ENCODE data around the gene OR51B2. TPM values are rescaled to one million over a fixed set of nuclear protein-coding genes. Genes with fewer than 3 reads are reported as not detected.
"Not testable (repeated sequence)": the region's sequence is repeated elsewhere in the genome, so short reads cannot be mapped to it uniquely, and the experiment has no call there.

Gene OR51B2
- total RNA-seq, 2 experiments from 2014 or later = not detected

- intact Hi-C loops (cut with micrococcal nuclease; ENCODE audit: unreplicated experiment) = no loop called here
- H4K20me1 ChIP-seq (ENCODE audit: insufficient read depth, low read length) = no peaks in the 10 kb centered on the region
- no peak overlapping the region for H3K27ac ChIP-seq (ENCODE audit: low read depth, low read length, poor library complexity, severe bottlenecking)
- no peak for DNase-seq (ENCODE audit: low spot score)
- no peaks in the 10 kb centered on the region for H3K9me2 ChIP-seq (ENCODE audit: insufficient read depth, low read length)
- ChIA-PET CTCF (ENCODE audit: unreplicated experiment) (no interaction called here), POLR2A (interaction anchor here (0.6 to 0.7 kb wide), 2 partner anchors 26 to 52 kb away, joined by 3 to 4 read pairs; no protein-coding TSS in a partner anchor)
- H3K4me3 ChIP-seq (ENCODE audit: low read depth, low read length, poor library complexity, severe bottlenecking) = no peak overlapping the region
- no peaks in the 10 kb centered on the region for H3K79me2 ChIP-seq (ENCODE audit: insufficient read depth, low read depth, low read length)
- no peak for TF ChIP-seq EZH2phosphoT487 (IDR thresholded peaks at IDR 0.05; ENCODE audit: borderline replicate concordance, low read depth, low read length)
- no peak for TF ChIP-seq CTCF (conservative IDR thresholded peaks at IDR 0.05; ENCODE audit: low read length)
- no peaks in the 10 kb centered on the region for H3K4me1 ChIP-seq (ENCODE audit: insufficient read depth, low read length, poor library complexity, severe bottlenecking)
- no peaks in the 10 kb centered on the region for H3K9me3 ChIP-seq (ENCODE audit: low read length)
- no peak overlapping the region for H3K4me2 ChIP-seq (ENCODE audit: low read length)
- H3K36me3 ChIP-seq (ENCODE audit: insufficient read depth, low read length) = no peaks in the 10 kb centered on the region
- no TSS peak for BruUV-seq (replicated peaks)
- H2AFZ ChIP-seq (ENCODE audit: low read length) = no peak overlapping the region
Measured at GRCh38 chr11:5300251-5300650, 23.8 kb downstream of the OR51B2 start.

DNA sequence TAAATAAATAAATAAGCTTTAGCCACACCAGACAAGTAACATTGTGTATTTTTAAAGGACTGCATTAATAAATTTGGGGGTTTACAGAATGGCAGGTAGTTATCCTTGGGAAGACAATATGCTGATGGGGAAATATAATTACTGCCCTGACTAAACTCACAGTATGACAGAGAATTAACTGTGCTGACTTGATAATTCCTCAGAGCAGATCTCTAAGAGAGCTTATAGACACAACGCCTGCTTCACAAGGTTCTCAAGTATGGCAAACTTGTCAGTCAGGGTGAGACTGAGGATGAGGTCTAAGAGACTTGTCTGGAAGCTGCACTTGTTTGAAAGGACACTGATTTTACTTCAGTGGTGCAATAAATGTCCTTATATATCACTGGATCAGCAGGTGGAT is 25.6 kb downstream of the OR51B2 start:
- no peak for TF ChIP-seq CTCF (conservative IDR thresholded peaks at IDR 0.05; ENCODE audit: low read length)
- H3K4me3 ChIP-seq (ENCODE audit: low read depth, low read length, poor library complexity, severe bottlenecking) = no peak overlapping the region
- no peaks in the 10 kb centered on the region for H3K9me3 ChIP-seq (ENCODE audit: low read length)
- POLR2A ChIA-PET = interaction anchor here (1.3 kb wide), 1 partner anchor 13 kb away, joined by 4 read pairs; no protein-coding TSS in a partner anchor
- no peak overlapping the region for H3K27ac ChIP-seq (ENCODE audit: low read depth, low read length, poor library complexity, severe bottlenecking)
- no peaks in the 10 kb centered on the region for H3K36me3 ChIP-seq (ENCODE audit: insufficient read depth, low read length)
- H3K9me2 ChIP-seq (ENCODE audit: insufficient read depth, low read length) = no peaks in the 10 kb centered on the region
- no peaks in the 10 kb centered on the region for H3K4me1 ChIP-seq (ENCODE audit: insufficient read depth, low read length, poor library complexity, severe bottlenecking)
- H4K20me1 ChIP-seq (ENCODE audit: insufficient read depth, low read length) = no peaks in the 10 kb centered on the region
- H3K4me2 ChIP-seq (ENCODE audit: low read length) = no peak overlapping the region
- no TSS peak for BruUV-seq (replicated peaks)
- intact Hi-C loops (cut with micrococcal nuclease; ENCODE audit: unreplicated experiment) = no loop called here
- CTCF ChIA-PET (ENCODE audit: unreplicated experiment) = no interaction called here
- no peak overlapping the region for H2AFZ ChIP-seq (ENCODE audit: low read length)
- H3K79me2 ChIP-seq (ENCODE audit: insufficient read depth, low read depth, low read length) = no peaks in the 10 kb centered on the region
- no peak for DNase-seq (ENCODE audit: low spot score)

DNA sequence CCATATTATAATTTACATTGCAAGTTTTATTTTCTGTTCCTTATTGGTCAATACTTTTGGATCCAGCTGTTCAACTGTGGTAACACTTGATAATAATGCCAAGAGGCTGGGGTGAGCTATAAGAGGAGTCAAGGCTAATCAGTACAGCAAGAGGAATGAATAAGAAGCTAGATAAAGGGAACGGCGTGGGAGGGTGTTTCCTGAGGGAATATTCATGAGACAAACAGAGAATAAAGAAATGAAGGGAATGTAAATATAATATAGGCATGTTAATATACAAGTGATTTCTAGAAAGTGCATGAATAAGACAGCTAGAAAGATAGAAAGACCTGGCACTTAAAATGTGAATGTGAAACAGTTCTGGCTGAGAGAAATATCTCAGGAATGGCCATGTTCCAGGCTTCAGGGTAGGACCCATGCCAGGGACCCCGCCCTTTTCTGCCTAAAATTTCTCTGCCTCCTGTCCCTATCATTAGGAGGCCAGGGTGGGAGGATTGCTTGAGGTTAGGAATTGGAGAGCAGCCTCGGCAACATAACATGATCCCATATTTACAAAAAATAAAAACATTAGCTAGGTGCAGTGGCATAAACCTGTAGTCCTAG is 26.3 kb downstream of the OR51B2 start:
- Histone ChIP-seq H2AFZ (ENCODE audit: low read length) (no peak overlapping the region), H3K79me2 (ENCODE audit: insufficient read depth, low read depth, low read length) (no peaks in the 10 kb centered on the region), H3K36me3 (ENCODE audit: insufficient read depth, low read length) (no peaks in the 10 kb centered on the region), H3K4me1 (ENCODE audit: insufficient read depth, low read length, poor library complexity, severe bottlenecking) (no peaks in the 10 kb centered on the region), H3K4me2 (ENCODE audit: low read length) (no peak overlapping the region), H3K4me3 (ENCODE audit: low read depth, low read length, poor library complexity, severe bottlenecking) (no peak overlapping the region), H3K27ac (ENCODE audit: low read depth, low read length, poor library complexity, severe bottlenecking) (no peak overlapping the region), H4K20me1 (ENCODE audit: insufficient read depth, low read length) (no peaks in the 10 kb centered on the region), H3K9me2 (ENCODE audit: insufficient read depth, low read length) (no peaks in the 10 kb centered on the region), H3K9me3 (ENCODE audit: low read length) (no peaks in the 10 kb centered on the region)
- CTCF ChIA-PET (ENCODE audit: unreplicated experiment) = no interaction called here
- POLR2A ChIA-PET = interaction anchor here (1.3 kb wide), 1 partner anchor 13 kb away, joined by 4 read pairs; no protein-coding TSS in a partner anchor
- TF ChIP-seq CTCF (conservative IDR thresholded peaks at IDR 0.05; ENCODE audit: low read length) (no peak), EZH2phosphoT487 (IDR thresholded peaks at IDR 0.05; ENCODE audit: borderline replicate concordance, low read depth, low read length) (no peak)
- no TSS peak for BruUV-seq (replicated peaks)
- DNase-seq (ENCODE audit: low spot score) = no peak
- intact Hi-C loops (cut with micrococcal nuclease; ENCODE audit: unreplicated experiment) = no loop called here

DNA sequence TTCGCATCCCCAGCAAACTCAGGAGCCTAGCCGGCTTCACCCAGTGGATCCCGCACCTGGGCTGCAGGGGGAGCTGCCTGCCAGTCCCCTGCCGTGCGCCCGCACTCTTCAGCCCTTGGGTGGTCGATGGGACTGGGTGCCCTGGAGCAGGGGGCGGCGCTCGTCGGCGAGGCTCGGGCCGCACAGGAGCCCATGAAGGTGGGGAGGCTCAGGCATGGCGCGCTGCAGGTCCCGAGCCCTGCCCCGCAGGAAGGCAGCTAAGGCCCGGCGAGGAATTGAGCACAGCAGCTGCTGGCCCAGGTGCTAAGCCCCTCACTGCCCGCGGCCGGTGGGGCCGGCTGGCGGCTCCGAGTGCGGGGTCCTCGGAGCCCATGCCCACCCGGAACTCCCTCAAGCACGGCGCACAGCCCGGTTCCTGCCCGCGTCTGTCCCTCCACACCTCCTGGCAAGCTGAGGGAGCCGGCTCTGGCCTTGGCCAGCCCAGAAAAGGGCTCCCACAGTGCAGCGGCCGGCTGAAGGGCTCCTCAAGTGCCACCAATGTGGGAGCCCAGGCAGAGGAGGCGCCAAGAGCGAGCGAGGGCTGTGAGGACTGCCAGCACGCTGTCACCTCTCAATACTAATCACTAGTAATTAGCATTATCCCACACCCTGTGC is 29.6 kb downstream of the OR51B2 start:
- H4K20me1 ChIP-seq (ENCODE audit: insufficient read depth, low read length); H3K4me3 ChIP-seq (ENCODE audit: low read depth, low read length, poor library complexity, severe bottlenecking); H3K79me2 ChIP-seq (ENCODE audit: insufficient read depth, low read depth, low read length); H2AFZ ChIP-seq (ENCODE audit: low read length); H3K9me2 ChIP-seq (ENCODE audit: insufficient read depth, low read length); H3K27ac ChIP-seq (ENCODE audit: low read depth, low read length, poor library complexity, severe bottlenecking); intact Hi-C loops (cut with micrococcal nuclease; ENCODE audit: unreplicated experiment); H3K9me3 ChIP-seq (ENCODE audit: low read length); H3K4me1 ChIP-seq (ENCODE audit: insufficient read depth, low read length, poor library complexity, severe bottlenecking); H3K36me3 ChIP-seq (ENCODE audit: insufficient read depth, low read length); POLR2A ChIA-PET; BruUV-seq (replicated peaks); DNase-seq (ENCODE audit: low spot score); H3K4me2 ChIP-seq (ENCODE audit: low read length); CTCF ChIA-PET (ENCODE audit: unreplicated experiment): not testable (repeated sequence)

Measured in OCI-LY7 (cell line).